Stomach (tissue), 9 donors: Measurements from ENCODE around the gene EPC2. TPM values are rescaled to one million over a fixed set of nuclear protein-coding genes. Genes with fewer than 3 reads are reported as not detected.

ENCODE experiments used
- DNase-seq, 2 donors: peaks; one replicate each; pipeline versions ENCODE4 v3.0.0 to v3.0.0-alpha.2; 2013 to 2019
- H3K27ac ChIP-seq, 5 donors: fragments of 200-600 bp in 4 of 5; sonication (generic) in 4 of 5; one replicate each; pipeline ENCODE4 v1.5.1; 2013 to 2019; ENCODE audit warnings: mild to moderate bottlenecking in 1 of 5, moderate library complexity in 1 of 5
- H3K27me3 ChIP-seq, 3 donors: fragments of 200-600 bp; sonication (generic); one replicate each; pipeline ENCODE4 v1.5.1; 2017 to 2019; ENCODE audit warnings: mixed run types in 1 of 3
- H3K36me3 ChIP-seq, 4 donors: fragments of 200-600 bp; sonication (generic); 1 replicate in 3 of 4; 2 replicates in 1 of 4; pipeline ENCODE4 v1.5.1; 2016 to 2019
- H3K4me1 ChIP-seq, 4 donors: fragments of 200-600 bp; sonication (generic); one replicate each; pipeline ENCODE4 v1.5.1; 2016 to 2019
- H3K4me3 ChIP-seq, 4 donors: fragments of 200-600 bp; sonication (generic) in 3 of 4; one replicate each; pipeline ENCODE4 v1.5.1; 2016 to 2019; ENCODE audit warnings: mild to moderate bottlenecking in 1 of 4
- H3K9me3 ChIP-seq, 4 donors: fragments of 200-600 bp; sonication (generic); one replicate each; pipeline ENCODE4 v1.5.1; 2016 to 2019
- EP300 ChIP-seq: sonication (generic); formaldehyde crosslinking; IDR thresholded peaks from one replicate; pipeline ENCODE4 v1.6.1; 2017; ENCODE audit warnings: antibody characterized with exemption
- POLR2A ChIP-seq, 4 donors: fragments of 450-650 bp; IDR thresholded peaks; one replicate each; pipeline ENCODE4 v1.6.1; 2016; ENCODE audit warnings: antibody characterized with exemption in 4 of 4, control low read depth in 2 of 4, mild to moderate bottlenecking in 1 of 4, moderate library complexity in 1 of 4
- POLR2AphosphoS5 ChIP-seq, 3 donors: sonication (generic); formaldehyde crosslinking; IDR thresholded peaks; one replicate each; pipeline ENCODE4 v1.6.1; 2016; ENCODE audit warnings: antibody characterized with exemption in 3 of 3
- WGBS, 5 donors: extraction: QIAGEN DNeasy Blood & Tissue Kit in 3 of 5; methylation state at CpG; one replicate each; pipeline versions ENCODE4 v1.1.5 to v1.1.7; 2013 to 2018; 5-methylcytosine and 5-hydroxymethylcytosine counted together
- intact Hi-C: fragments of 100-400 bp; cut with DNase I; formaldehyde crosslinking; loops from one replicate; pipeline ENCODE4 v1.15.1; 2023; ENCODE audit warnings: low total_unique reads
- polyA plus RNA-seq, 3 donors: library from polyadenylated mRNA; stranded (reverse); fragments of 200-250 nt; gene quantifications; one replicate each; pipeline ENCODE4 v1.2.3, GENCODE V29; 2013
- total RNA-seq, 5 donors: library from RNA; depleted of rRNA; stranded (reverse); fragments of >200 nt; gene quantifications; one replicate each; pipeline versions ENCODE4 v1.1.0 to v1.2.3, GENCODE V29; 2014 to 2016
- TF ChIP-seq, protein P1 (sequence below), 7 experiments: fragments of 450-650 bp in 4 of 7; fragments of 200-600 bp in 3 of 7; sonication (generic) in 3 of 7; IDR thresholded peaks; one replicate each; pipeline ENCODE4 v1.5.1; 2016 to 2019; ENCODE audit warnings: antibody characterized with exemption in 7 of 7, control low read depth in 2 of 7, mild to moderate bottlenecking in 1 of 7
- donor health status: healthy with polysubstance abuse.
- donor health status: Bipolar disorder and iron deficiency.
- donor health status: healthy.

Gene EPC2
- total and polyA plus RNA-seq, 8 donors: 0.87 to 42.2 (median 13.5) TPM

DNA sequence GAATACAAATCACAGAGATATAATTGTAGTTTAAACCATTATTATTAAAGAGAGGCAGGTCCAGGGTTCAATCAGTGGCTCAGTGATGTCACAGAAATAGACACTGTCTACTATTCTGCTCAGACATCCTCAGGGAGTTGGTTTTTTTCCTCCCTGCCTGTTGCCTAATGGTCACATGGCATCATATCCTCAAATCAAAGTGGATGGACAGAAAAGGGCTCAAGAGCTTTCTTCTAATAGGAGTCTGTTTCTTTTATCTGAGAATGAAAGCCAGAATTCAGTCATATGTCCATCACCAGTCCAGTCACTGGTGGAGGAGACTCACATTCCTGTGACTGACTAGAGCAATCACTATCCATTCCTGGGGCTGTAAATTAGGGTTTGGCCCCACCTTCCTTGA lies 27.9 kb upstream of the EPC2 start:
- no peak for DNase-seq
- Histone ChIP-seq H3K9me3 (no peaks in the 10 kb centered on the region), H3K4me1 (peaks cover 0 to 27% (median 16%) of the 10 kb centered on the region in 4 donors), H3K27me3 (no peaks in the 10 kb centered on the region), H3K36me3 (no peaks in the 10 kb centered on the region), H3K27ac (no peak overlapping the region), H3K4me3 (no peak overlapping the region)
- intact Hi-C loops: no loop called here
- TF ChIP-seq, protein P1, sequence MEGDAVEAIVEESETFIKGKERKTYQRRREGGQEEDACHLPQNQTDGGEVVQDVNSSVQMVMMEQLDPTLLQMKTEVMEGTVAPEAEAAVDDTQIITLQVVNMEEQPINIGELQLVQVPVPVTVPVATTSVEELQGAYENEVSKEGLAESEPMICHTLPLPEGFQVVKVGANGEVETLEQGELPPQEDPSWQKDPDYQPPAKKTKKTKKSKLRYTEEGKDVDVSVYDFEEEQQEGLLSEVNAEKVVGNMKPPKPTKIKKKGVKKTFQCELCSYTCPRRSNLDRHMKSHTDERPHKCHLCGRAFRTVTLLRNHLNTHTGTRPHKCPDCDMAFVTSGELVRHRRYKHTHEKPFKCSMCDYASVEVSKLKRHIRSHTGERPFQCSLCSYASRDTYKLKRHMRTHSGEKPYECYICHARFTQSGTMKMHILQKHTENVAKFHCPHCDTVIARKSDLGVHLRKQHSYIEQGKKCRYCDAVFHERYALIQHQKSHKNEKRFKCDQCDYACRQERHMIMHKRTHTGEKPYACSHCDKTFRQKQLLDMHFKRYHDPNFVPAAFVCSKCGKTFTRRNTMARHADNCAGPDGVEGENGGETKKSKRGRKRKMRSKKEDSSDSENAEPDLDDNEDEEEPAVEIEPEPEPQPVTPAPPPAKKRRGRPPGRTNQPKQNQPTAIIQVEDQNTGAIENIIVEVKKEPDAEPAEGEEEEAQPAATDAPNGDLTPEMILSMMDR (IDR thresholded peaks at IDR 0.05): no peak
- TF ChIP-seq POLR2AphosphoS5 (IDR thresholded peaks at IDR 0.05): no peak
- no peak for TF ChIP-seq POLR2A (IDR thresholded peaks at IDR 0.05)
- TF ChIP-seq EP300: no peak

DNA sequence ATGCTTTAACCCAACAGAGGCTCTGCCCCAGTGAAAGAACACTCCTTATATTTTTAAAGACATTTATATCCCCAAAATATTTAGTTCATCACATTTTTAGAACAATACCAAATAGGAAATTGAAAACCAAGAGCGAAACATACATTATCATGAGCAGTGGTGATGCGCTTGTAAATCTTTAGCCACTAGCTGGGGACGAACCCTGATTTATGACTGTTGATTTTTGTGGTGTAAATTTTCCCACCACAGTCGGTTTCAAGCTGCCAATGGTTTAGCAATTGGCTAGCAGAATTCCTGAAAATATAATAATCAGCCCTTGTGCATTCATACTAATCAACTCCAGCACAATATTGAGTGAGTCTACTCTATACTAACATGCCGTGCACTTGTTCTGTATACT lies 27.3 kb upstream of the EPC2 start:
- 69 to 77% (median 75%) methylated on average over 5 of the region's 5 CpGs for WGBS, 5 donors
- peaks cover 0 to 27% (median 16%) of the 10 kb centered on the region in 4 donors for H3K4me1 ChIP-seq
- TF ChIP-seq EP300 (no peak), POLR2AphosphoS5 (IDR thresholded peaks at IDR 0.05) (no peak), POLR2A (IDR thresholded peaks at IDR 0.05) (no peak)
- TF ChIP-seq, protein P1 (IDR thresholded peaks at IDR 0.05): no peak
- H3K27ac ChIP-seq: no peak overlapping the region
- H3K27me3 ChIP-seq: no peaks in the 10 kb centered on the region
- no peaks in the 10 kb centered on the region for H3K36me3 ChIP-seq
- intact Hi-C loops: no loop called here
- no peaks in the 10 kb centered on the region for H3K9me3 ChIP-seq
- no peak for DNase-seq
- H3K4me3 ChIP-seq: no peak overlapping the region

DNA sequence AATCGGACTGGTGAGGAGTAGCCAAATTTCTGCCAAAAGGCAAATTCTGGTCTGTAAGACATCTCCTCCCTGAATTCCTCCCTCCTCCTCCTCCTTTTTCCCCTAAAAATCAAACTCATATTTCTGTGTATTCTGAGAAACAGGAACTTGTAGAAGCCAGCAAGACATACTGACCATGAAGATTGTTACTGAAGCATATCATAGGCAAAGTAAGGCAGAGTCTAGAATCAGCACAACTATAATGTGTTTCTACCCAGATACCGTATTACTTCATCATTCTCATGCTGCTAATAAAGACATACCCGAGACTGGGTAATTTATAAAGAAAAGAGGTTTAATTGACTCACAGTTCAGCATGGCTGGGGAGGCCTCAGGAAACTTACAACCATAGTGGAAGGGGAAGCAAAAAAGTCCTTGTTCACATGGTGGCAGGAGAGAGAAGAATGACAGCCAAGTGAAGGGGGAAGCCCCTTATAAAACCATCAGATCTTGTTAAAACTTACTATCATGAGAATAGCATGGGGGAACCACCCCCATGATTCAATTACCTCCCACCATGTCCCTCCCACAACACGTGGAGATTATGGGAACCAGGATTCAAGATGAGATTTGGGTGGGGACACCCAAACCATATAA lies 24.9 kb upstream of the EPC2 start:
- Histone ChIP-seq H3K36me3 (no peaks in the 10 kb centered on the region), H3K27ac (no peak overlapping the region), H3K4me1 (peaks cover 0 to 13% (median 7%) of the 10 kb centered on the region in 4 donors), H3K4me3 (no peak overlapping the region), H3K27me3 (no peaks in the 10 kb centered on the region), H3K9me3 (no peaks in the 10 kb centered on the region)
- no peak for TF ChIP-seq EP300
- TF ChIP-seq POLR2AphosphoS5 (IDR thresholded peaks at IDR 0.05): no peak
- no peak for TF ChIP-seq POLR2A (IDR thresholded peaks at IDR 0.05)
- TF ChIP-seq, protein P1 (IDR thresholded peaks at IDR 0.05): no peak
- 74 to 81% (median 78%) methylated on average over 4 of the region's 4 CpGs for WGBS, 5 donors
- DNase-seq: no peak
- intact Hi-C loops: no loop called here

DNA sequence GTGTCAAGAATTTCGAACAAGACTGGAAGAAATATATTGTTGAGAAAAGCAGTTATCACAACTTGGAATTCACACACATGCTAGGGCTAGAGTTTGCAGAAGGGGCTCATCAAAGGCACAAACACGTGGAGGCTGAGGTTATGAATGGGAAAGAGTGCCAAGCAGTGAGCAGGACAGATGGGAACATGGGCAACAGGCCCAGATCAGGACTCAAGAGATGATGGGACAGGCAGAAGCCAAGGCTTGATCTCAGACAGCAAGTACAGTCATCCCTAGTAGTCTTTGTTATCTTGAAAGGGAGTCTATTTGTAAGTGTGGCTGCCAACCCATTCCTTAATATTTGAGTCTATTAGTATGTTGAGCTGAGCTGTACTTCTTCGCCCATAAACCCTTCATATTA lies 22.2 kb upstream of the EPC2 start:
- intact Hi-C loops: no loop called here

More for the DNA sequence above, 22.2 kb upstream of the EPC2 start:
- Histone ChIP-seq H3K36me3 (no peaks in the 10 kb centered on the region), H3K27ac (no peak overlapping the region), H3K9me3 (no peaks in the 10 kb centered on the region), H3K4me1 (no peaks in the 10 kb centered on the region), H3K4me3 (no peak overlapping the region), H3K27me3 (no peaks in the 10 kb centered on the region)
- WGBS, 5 donors: 75 to 82% (median 80%) methylated on average over 3 of the region's 3 CpGs
- no peak for TF ChIP-seq EP300
- TF ChIP-seq POLR2AphosphoS5 (IDR thresholded peaks at IDR 0.05): no peak
- TF ChIP-seq, protein P1 (IDR thresholded peaks at IDR 0.05): no peak
- no peak for TF ChIP-seq POLR2A (IDR thresholded peaks at IDR 0.05)
- DNase-seq: peak in 1 of 2 donors; percentile 11
